Activated naive CD8-positive, alpha-beta T cell treated with anti-CD3 and anti-CD28 coated beads for 36 hours (primary cell): ENCODE results near the gene EPHB1. TPM values are rescaled to one million over a fixed set of nuclear protein-coding genes. Genes with fewer than 3 reads are reported as not detected.
"Not testable (repeated sequence)": the region's sequence is repeated elsewhere in the genome, so short reads cannot be mapped to it uniquely, and the experiment has no call there.

ENCODE experiments used
- DNase-seq: peaks from one replicate; pipeline ENCODE4 v3.0.0; 2021
- H3K27ac Mint-ChIP-seq: one replicate; pipeline ENCODE4 v1.8.0; 2022; ENCODE audit warnings: mild to moderate bottlenecking, moderate library complexity, mixed read lengths
- H3K27me3 Mint-ChIP-seq: one replicate; pipeline ENCODE4 v1.8.0; 2022; ENCODE audit warnings: mild to moderate bottlenecking, mixed read lengths
- H3K36me3 Mint-ChIP-seq: one replicate; pipeline ENCODE4 v1.8.0; 2021; ENCODE audit warnings: mild to moderate bottlenecking, mixed read lengths
- H3K4me1 Mint-ChIP-seq: one replicate; pipeline ENCODE4 v1.8.0; 2021; ENCODE audit warnings: mixed read lengths
- H3K4me3 Mint-ChIP-seq: one replicate; pipeline ENCODE4 v1.8.0; 2022; ENCODE audit warnings: mild to moderate bottlenecking, moderate library complexity, mixed read lengths
- H3K9me3 Mint-ChIP-seq: one replicate; pipeline ENCODE4 v1.8.0; 2022; ENCODE audit warnings: mixed read lengths
- total RNA-seq, 2 experiments: library from RNA; stranded (reverse); gene quantifications; one replicate each; pipeline ENCODE4 v1.2.3, GENCODE V29; 2021

The EPHB1 gene
- total RNA-seq, 2 experiments from 2014 or later, result not detected

GRCh38 chr3:134964226-134964625, 169.2 kb downstream of the EPHB1 start:
- no peak for DNase-seq
- no peaks in the 10 kb centered on the region for H3K4me1 Mint-ChIP-seq
- H3K4me3 Mint-ChIP-seq, result no peak overlapping the region
- H3K9me3 Mint-ChIP-seq, result peaks cover 4% of the 10 kb centered on the region
- peaks cover 3% of the 10 kb centered on the region for H3K27me3 Mint-ChIP-seq
- H3K27ac Mint-ChIP-seq, result no peak overlapping the region
- no peaks in the 10 kb centered on the region for H3K36me3 Mint-ChIP-seq

GRCh38 chr3:134965865-134966481, 170.9 kb downstream of the EPHB1 start:
- H3K4me1 Mint-ChIP-seq, result no peaks in the 10 kb centered on the region

GRCh38 chr3:134970895-134971294, 175.8 kb downstream of the EPHB1 start:
- no peak for DNase-seq
- Mint-ChIP-seq H3K4me3 (no peak overlapping the region), H3K4me1 (no peaks in the 10 kb centered on the region), H3K36me3 (no peaks in the 10 kb centered on the region), H3K9me3 (peaks cover 4% of the 10 kb centered on the region), H3K27ac (no peak overlapping the region), H3K27me3 (peaks cover 7% of the 10 kb centered on the region)

More at GRCh38 chr3:134965865-134966481, 170.9 kb downstream of the EPHB1 start:
- H3K27me3 Mint-ChIP-seq, result peaks cover 7% of the 10 kb centered on the region
- no peak overlapping the region for H3K27ac Mint-ChIP-seq
- no peak for DNase-seq
- peaks cover 4% of the 10 kb centered on the region for H3K9me3 Mint-ChIP-seq
- no peak overlapping the region for H3K4me3 Mint-ChIP-seq
- H3K36me3 Mint-ChIP-seq, result no peaks in the 10 kb centered on the region

GRCh38 chr3:134971306-134971705, 176.2 kb downstream of the EPHB1 start:
- Mint-ChIP-seq H3K36me3 (no peaks in the 10 kb centered on the region), H3K4me3 (no peak overlapping the region), H3K9me3 (peaks cover 4% of the 10 kb centered on the region), H3K27me3 (peaks cover 7% of the 10 kb centered on the region), H3K27ac (no peak overlapping the region), H3K4me1 (no peaks in the 10 kb centered on the region)
- DNase-seq, result no peak

- H3K4me1 Mint-ChIP-seq, result not testable (repeated sequence)
Observed at GRCh38 chr3:134971907-134972306, 176.8 kb downstream of the EPHB1 start.

GRCh38 chr3:134972836-134973455, 177.9 kb downstream of the EPHB1 start:
- no peak for DNase-seq
- H3K9me3 Mint-ChIP-seq, result peaks cover 4% of the 10 kb centered on the region
- H3K27ac Mint-ChIP-seq, result no peak overlapping the region
- no peak overlapping the region for H3K4me3 Mint-ChIP-seq
- no peaks in the 10 kb centered on the region for H3K36me3 Mint-ChIP-seq
- no peaks in the 10 kb centered on the region for H3K4me1 Mint-ChIP-seq
- peaks cover 7% of the 10 kb centered on the region for H3K27me3 Mint-ChIP-seq

More at GRCh38 chr3:134971907-134972306, 176.8 kb downstream of the EPHB1 start:
- not testable (repeated sequence) for H3K27ac Mint-ChIP-seq, H3K36me3 Mint-ChIP-seq, DNase-seq, H3K27me3 Mint-ChIP-seq, H3K4me3 Mint-ChIP-seq, H3K9me3 Mint-ChIP-seq

GRCh38 chr3:134974624-134975023, 179.6 kb downstream of the EPHB1 start:
- Mint-ChIP-seq H3K27ac (no peak overlapping the region), H3K36me3 (no peaks in the 10 kb centered on the region), H3K4me3 (no peak overlapping the region), H3K27me3 (peaks cover 5% of the 10 kb centered on the region), H3K4me1 (no peaks in the 10 kb centered on the region), H3K9me3 (no peaks in the 10 kb centered on the region)
- no peak for DNase-seq

- no peak for DNase-seq
- no peaks in the 10 kb centered on the region for H3K4me1 Mint-ChIP-seq
- H3K27me3 Mint-ChIP-seq, result peaks cover 4% of the 10 kb centered on the region
- H3K36me3 Mint-ChIP-seq, result no peaks in the 10 kb centered on the region
- no peaks in the 10 kb centered on the region for H3K9me3 Mint-ChIP-seq
- no peak overlapping the region for H3K27ac Mint-ChIP-seq
- H3K4me3 Mint-ChIP-seq, result no peak overlapping the region
Observed at GRCh38 chr3:134976948-134977347, 181.9 kb downstream of the EPHB1 start.

- no peak overlapping the region for H3K27ac Mint-ChIP-seq
- H3K9me3 Mint-ChIP-seq, result no peaks in the 10 kb centered on the region
- no peak overlapping the region for H3K4me3 Mint-ChIP-seq
- no peak for DNase-seq
- H3K4me1 Mint-ChIP-seq, result no peaks in the 10 kb centered on the region
- peaks cover 4% of the 10 kb centered on the region for H3K27me3 Mint-ChIP-seq
- H3K36me3 Mint-ChIP-seq, result no peaks in the 10 kb centered on the region
Observed at GRCh38 chr3:134978658-134979057, 183.6 kb downstream of the EPHB1 start.

GRCh38 chr3:134985864-134986715, 191.0 kb downstream of the EPHB1 start:
- Mint-ChIP-seq H3K27ac (no peak overlapping the region), H3K4me3 (no peak overlapping the region), H3K27me3 (no peaks in the 10 kb centered on the region), H3K9me3 (no peaks in the 10 kb centered on the region), H3K36me3 (no peaks in the 10 kb centered on the region), H3K4me1 (no peaks in the 10 kb centered on the region)
- no peak for DNase-seq

- no peaks in the 10 kb centered on the region for H3K9me3 Mint-ChIP-seq
- no peak overlapping the region for H3K4me3 Mint-ChIP-seq
- no peaks in the 10 kb centered on the region for H3K27me3 Mint-ChIP-seq
- H3K4me1 Mint-ChIP-seq, result no peaks in the 10 kb centered on the region
- no peaks in the 10 kb centered on the region for H3K36me3 Mint-ChIP-seq
- no peak overlapping the region for H3K27ac Mint-ChIP-seq
- no peak for DNase-seq
Observed at GRCh38 chr3:134988666-134989065, 193.6 kb downstream of the EPHB1 start.

GRCh38 chr3:134991003-134991402, 195.9 kb downstream of the EPHB1 start:
- no peak for DNase-seq
- Mint-ChIP-seq H3K36me3 (no peaks in the 10 kb centered on the region), H3K4me3 (no peak overlapping the region), H3K4me1 (no peaks in the 10 kb centered on the region), H3K9me3 (no peaks in the 10 kb centered on the region), H3K27me3 (no peaks in the 10 kb centered on the region), H3K27ac (no peak overlapping the region)

- Mint-ChIP-seq H3K27ac (no peak overlapping the region), H3K9me3 (no peaks in the 10 kb centered on the region), H3K36me3 (no peaks in the 10 kb centered on the region), H3K4me3 (no peak overlapping the region), H3K4me1 (no peaks in the 10 kb centered on the region), H3K27me3 (no peaks in the 10 kb centered on the region)
- DNase-seq, result no peak
Observed at GRCh38 chr3:134991472-134992010, 196.5 kb downstream of the EPHB1 start.

GRCh38 chr3:134992180-134992579, 197.1 kb downstream of the EPHB1 start:
- Mint-ChIP-seq H3K27ac (no peak overlapping the region), H3K27me3 (no peaks in the 10 kb centered on the region), H3K4me1 (no peaks in the 10 kb centered on the region), H3K9me3 (no peaks in the 10 kb centered on the region), H3K4me3 (no peak overlapping the region), H3K36me3 (no peaks in the 10 kb centered on the region)
- DNase-seq, result no peak

- Mint-ChIP-seq H3K4me3 (no peak overlapping the region), H3K27me3 (no peaks in the 10 kb centered on the region), H3K4me1 (no peaks in the 10 kb centered on the region), H3K27ac (no peak overlapping the region), H3K9me3 (no peaks in the 10 kb centered on the region), H3K36me3 (no peaks in the 10 kb centered on the region)
- DNase-seq, result no peak
Observed at GRCh38 chr3:134992586-134992985, 197.5 kb downstream of the EPHB1 start.
